ENCODE results near the gene ITGA6.

DNA sequence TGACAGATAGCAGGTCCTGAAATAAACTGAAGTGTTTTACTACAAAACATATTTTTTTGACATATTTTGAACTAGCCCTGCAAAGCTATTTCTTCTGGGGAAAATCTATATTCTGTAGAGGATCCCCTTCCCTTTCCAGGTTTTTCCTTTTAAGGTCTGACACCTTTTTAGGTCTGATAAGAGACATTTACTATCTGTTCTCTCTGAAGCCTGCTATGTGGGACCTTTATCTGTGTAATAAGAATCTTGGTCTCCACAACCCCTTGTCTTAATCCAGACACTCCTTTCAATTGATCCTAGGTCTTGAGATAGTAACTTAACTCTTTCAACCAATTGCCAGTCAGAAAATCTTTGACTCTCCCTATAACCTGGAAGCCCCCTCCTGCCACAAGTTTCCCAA is 123.0 kb downstream of the ITGA6 start:
- TF ChIP-seq ZNF558 (tag by site-specific recombination; IDR thresholded peaks at IDR 0.05) (no peak), YY1 (tag by site-specific recombination; IDR thresholded peaks at IDR 0.05) (no peak), ZNF112 (tag by site-specific recombination; IDR thresholded peaks at IDR 0.05) (no peak), ZIC2 (tag by site-specific recombination; IDR thresholded peaks at IDR 0.05) (no peak), ZNF24 (tag by site-specific recombination; IDR thresholded peaks at IDR 0.05) (no peak), MZF1 (tag by site-specific recombination; IDR thresholded peaks at IDR 0.05; ENCODE audit: borderline replicate concordance) (no peak), ZBTB1 (tag by site-specific recombination; IDR thresholded peaks at IDR 0.05) (no peak), ZSCAN30 (tag by site-specific recombination; IDR thresholded peaks at IDR 0.05) (no peak), MYNN (tag by site-specific recombination; IDR thresholded peaks at IDR 0.05; ENCODE audit: borderline replicate concordance) (no peak), ZNF16 (tag by site-specific recombination; IDR thresholded peaks at IDR 0.05; ENCODE audit: low read depth) (no peak), GFI1B (tag by site-specific recombination; IDR thresholded peaks at IDR 0.05) (no peak)
- TF ChIP-seq, protein P1, sequence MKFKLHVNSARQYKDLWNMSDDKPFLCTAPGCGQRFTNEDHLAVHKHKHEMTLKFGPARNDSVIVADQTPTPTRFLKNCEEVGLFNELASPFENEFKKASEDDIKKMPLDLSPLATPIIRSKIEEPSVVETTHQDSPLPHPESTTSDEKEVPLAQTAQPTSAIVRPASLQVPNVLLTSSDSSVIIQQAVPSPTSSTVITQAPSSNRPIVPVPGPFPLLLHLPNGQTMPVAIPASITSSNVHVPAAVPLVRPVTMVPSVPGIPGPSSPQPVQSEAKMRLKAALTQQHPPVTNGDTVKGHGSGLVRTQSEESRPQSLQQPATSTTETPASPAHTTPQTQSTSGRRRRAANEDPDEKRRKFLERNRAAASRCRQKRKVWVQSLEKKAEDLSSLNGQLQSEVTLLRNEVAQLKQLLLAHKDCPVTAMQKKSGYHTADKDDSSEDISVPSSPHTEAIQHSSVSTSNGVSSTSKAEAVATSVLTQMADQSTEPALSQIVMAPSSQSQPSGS (tag by site-specific recombination; IDR thresholded peaks at IDR 0.05; ENCODE audit: low read depth): no peak
- TF ChIP-seq, protein P2, sequence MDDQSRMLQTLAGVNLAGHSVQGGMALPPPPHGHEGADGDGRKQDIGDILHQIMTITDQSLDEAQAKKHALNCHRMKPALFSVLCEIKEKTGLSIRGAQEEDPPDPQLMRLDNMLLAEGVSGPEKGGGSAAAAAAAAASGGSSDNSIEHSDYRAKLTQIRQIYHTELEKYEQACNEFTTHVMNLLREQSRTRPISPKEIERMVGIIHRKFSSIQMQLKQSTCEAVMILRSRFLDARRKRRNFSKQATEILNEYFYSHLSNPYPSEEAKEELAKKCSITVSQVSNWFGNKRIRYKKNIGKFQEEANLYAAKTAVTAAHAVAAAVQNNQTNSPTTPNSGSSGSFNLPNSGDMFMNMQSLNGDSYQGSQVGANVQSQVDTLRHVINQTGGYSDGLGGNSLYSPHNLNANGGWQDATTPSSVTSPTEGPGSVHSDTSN (CRISPR knock-in tag; IDR thresholded peaks at IDR 0.05): no peak
- TF ChIP-seq, protein P3, sequence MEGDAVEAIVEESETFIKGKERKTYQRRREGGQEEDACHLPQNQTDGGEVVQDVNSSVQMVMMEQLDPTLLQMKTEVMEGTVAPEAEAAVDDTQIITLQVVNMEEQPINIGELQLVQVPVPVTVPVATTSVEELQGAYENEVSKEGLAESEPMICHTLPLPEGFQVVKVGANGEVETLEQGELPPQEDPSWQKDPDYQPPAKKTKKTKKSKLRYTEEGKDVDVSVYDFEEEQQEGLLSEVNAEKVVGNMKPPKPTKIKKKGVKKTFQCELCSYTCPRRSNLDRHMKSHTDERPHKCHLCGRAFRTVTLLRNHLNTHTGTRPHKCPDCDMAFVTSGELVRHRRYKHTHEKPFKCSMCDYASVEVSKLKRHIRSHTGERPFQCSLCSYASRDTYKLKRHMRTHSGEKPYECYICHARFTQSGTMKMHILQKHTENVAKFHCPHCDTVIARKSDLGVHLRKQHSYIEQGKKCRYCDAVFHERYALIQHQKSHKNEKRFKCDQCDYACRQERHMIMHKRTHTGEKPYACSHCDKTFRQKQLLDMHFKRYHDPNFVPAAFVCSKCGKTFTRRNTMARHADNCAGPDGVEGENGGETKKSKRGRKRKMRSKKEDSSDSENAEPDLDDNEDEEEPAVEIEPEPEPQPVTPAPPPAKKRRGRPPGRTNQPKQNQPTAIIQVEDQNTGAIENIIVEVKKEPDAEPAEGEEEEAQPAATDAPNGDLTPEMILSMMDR (tag by site-specific recombination; IDR thresholded peaks at IDR 0.05): no peak

All from HEK293 (cell line).